ELF-1 (cell line): ENCODE results near the gene MOGAT3.
A peak's percentile ranks its signal among the peaks of the same experiment; 100 is the strongest.

Experiments used
- DNase-seq: peaks from one replicate; pipeline ENCODE4 v3.0.0-alpha.2; 2016; ENCODE audit warnings: low read depth, low spot score

Gene MOGAT3

DNA sequence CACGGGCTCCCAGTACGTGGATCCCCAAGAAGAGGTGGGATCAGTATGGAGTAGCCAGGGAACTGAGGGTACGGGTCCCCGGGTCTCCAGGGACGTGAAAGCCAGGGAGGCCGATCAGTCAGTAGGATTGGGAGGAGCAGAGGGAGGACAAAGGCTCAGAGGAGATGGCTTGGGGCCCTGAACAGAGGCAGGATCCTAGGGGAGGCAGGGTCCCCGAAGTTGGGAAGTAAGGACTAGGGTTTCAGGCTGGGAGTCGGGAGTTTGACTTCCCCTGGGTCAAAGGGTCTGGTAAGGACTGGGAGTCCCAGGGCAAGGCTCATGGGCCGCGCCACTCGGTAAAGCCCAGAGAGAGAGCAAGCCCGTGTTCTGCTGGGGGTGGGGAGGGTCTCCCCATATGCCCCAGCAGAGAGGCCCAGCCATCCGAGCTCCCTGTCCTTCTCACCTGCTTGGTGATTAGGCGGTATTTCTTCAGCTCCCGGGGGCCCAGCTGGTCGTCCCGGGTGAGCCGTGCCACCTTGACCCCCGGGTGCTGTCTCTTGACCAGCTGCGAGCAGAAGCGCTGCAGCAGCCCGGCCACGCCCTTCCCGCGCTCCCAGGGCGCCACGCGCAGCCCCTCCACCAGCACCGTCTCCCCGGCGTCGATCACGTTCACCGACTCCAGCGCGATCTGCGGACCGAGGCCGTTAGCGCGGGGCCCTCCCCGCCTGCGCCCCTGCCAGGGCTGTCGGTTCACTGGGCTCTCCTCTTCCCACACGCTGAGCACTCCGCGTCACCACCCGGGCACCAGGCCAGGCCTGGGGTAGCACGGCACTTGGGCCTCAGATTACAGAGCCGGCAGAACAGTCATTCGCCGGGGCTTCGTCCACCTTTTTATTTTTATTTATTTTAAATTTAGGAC lies 27.7 kb downstream of the MOGAT3 start:
- no peak for DNase-seq

- DNase-seq: peak; percentile 50
Observed at GRCh38 chr7:101172005-101172853, 28.6 kb downstream of the MOGAT3 start.

GRCh38 chr7:101171442-101171837 lies 29.4 kb downstream of the MOGAT3 start:
- no peak for DNase-seq

DNA sequence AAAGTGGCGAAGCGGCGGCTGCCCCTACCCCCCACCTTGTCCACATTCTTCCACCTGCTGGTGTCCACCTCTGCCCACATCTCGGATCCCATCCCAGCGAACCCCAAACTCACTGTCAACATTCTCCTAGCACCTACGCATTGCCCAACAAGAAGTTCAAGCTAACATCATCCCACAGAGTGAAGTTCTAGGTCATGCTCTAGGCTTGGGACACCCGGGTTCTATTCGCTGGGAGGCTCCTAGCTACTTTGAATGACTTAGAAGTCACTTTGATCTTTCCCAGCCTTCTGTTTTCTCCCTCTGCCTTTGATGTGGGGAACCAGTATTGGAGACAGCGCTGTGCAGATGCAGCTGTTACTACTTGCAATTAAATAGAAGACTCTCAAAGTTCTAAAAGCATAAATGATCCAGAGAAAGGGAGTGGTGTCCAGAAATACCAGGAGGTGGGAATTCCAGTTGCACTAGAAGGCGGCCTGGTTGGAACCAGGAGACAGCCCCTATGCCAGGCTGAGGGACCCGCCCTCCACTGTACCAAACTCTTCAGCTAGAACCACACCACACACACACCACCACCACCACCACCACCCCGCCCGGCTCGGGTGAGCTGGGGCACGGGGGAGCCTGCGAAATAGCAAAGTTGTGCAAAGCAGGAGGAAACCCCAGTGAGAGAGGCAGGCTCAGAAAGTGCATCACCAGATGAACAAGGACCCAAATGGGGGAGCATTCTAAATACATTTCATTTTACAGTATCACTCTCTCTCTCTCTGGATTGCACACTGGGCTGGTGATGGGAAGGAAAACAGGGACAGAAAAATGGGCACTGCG lies 30.0 kb downstream of the MOGAT3 start:
- no peak for DNase-seq

DNA sequence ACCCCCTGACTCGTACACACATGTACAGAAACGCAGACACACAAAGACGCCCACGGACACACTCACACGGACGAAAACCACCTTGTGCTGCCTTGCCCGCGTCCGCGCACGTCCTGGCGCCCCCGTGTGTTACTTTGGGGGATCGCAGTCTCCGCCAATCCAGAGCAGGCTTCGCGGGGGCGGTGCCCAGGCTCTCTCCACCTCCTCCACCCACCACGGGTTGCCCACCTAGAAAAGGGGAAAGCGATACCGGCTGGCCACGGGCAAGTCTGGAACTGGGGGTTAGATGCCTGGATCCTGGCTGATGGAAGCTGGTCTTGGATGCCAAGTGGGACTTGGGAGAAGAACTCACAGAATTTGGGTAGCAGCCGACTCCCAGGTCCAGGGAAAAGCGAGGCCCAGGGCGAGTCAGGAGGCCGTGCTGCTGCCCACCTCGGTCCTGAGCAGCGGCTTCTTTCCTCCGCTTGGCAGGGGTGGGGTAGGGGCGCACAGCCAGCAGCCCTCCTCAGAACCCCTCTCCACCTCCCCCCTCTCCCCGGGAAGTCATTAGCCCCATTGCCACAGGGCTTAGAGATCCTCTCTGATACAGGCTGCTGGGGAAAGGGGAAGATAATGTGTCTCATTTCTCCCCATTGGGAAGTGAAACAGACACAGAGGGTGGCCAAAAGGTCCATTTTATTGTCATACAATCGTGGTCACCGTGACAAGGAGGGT lies 30.8 kb downstream of the MOGAT3 start:
- peak; percentile 79 for DNase-seq

GRCh38 chr7:101169110-101169837 lies 31.6 kb downstream of the MOGAT3 start:
- no peak for DNase-seq

DNA sequence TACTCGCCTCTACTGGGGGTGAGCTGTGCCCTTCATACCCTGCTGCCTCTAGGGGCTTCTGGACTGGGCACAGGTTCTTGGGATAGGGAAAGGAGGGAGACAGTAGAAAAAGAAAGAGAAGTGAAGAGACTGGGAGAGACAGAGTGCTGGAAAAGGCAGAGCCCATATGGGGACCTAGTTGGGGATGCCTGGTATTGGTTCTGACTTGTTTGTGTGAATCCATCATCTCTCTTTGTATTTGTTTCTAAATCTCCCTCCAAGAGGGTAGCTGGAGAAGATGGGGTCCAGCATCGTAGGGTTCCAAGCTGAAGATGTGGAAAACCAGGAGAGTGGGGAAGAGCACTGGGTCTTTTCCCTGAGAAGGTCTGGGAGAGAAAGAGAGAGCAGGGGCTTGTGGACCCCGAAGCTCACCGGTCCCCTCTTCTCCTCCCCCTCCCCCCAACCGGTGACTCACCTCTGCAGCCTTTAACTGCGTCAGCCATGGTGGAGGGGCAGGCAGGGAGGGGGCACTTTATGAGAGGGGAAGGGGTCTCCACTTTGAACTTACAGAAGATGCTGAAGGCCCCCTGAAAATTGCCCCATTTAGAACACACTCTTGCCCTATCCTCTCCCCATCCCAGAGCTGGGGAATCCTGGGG lies 32.3 kb downstream of the MOGAT3 start:
- DNase-seq: no peak

- DNase-seq: no peak
Observed at GRCh38 chr7:101167645-101168411, 33.0 kb downstream of the MOGAT3 start.

- no peak for DNase-seq
Observed at GRCh38 chr7:101166909-101167644, 33.8 kb downstream of the MOGAT3 start.

GRCh38 chr7:101166648-101166908 lies 34.3 kb downstream of the MOGAT3 start:
- DNase-seq: no peak

DNA sequence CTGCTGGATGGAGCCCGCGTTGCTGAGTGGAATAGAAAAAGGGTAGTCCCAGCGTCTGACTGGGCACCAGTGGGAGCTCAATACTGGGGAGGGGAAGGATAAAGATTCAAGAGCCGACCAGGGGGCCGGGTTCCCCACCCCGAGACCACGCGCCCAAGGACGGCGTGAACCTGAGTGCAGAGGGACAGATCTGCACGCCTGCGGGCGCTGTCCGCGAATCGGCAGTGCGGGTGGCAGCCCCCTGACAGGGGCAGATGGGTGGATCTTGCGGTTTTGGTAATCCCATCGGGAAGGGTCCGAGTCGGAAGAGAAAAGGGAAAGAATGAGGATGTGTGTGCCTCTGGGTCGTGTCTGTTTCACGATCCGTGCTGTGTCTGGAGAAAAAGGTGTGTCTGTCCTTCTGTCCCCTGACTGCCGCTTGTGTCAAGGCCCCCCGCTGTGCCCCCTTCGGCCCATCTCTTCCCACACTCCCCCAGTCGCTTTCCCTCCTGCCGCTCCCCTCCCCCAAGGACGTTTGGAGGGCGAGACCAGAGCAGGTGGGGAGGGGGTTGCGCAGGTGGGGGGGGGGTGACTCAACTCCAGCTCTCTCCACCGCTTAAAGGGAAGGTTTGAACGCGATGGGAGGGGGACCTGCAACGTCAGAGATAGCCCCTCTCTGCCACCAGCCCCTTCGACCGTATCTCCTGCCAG lies 34.7 kb downstream of the MOGAT3 start:
- DNase-seq: no peak

DNA sequence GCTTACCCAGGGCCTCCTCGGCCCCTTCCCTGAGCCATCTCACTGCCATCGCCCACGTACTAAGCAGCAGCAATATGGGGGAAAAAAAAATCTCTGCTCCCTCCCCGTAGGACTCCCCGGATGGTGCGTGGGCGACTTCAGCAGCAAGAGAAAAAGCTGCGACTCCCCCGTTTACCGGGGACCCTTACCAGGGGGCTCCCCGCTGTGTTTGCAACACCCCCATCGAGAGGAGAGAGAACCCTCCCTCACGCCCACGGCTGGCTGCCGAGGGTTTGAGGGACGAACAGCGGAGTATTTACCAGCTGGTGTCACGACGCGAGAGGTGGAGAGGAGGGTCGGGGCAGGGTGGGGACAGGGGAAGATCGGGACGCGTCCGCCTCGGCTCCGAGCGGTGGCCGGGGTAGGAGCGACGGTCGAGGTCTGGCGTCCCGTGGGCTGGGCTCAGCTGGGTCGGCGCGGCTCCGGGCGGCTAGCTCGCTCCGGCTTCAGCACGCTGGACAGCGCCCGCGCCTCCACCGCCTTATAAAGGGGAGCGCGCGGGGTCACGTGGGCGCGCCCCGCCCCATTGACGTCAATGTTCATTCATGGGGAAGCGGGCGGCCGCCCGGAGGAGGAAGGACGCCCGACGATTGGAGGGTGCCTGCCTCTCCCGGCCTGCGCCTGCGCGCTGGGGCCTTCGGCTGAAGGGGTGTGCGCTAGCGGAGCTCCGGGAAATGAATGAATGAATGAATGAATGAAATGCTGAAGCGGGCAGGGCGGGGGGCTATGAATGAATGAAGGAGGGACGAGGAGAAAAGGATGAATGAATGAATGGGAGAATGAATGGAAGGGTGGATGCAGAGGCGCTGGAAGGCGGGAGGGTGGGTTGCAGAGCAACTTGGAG lies 35.5 kb downstream of the MOGAT3 start, which contains the start of gene VGF:
TSS of gene VGF (minus strand) at position 495 of the 883 bp plus-strand sequence. CDS start 726 bp downstream, outside the sequence.
- peak; percentile 99 for DNase-seq

DNA sequence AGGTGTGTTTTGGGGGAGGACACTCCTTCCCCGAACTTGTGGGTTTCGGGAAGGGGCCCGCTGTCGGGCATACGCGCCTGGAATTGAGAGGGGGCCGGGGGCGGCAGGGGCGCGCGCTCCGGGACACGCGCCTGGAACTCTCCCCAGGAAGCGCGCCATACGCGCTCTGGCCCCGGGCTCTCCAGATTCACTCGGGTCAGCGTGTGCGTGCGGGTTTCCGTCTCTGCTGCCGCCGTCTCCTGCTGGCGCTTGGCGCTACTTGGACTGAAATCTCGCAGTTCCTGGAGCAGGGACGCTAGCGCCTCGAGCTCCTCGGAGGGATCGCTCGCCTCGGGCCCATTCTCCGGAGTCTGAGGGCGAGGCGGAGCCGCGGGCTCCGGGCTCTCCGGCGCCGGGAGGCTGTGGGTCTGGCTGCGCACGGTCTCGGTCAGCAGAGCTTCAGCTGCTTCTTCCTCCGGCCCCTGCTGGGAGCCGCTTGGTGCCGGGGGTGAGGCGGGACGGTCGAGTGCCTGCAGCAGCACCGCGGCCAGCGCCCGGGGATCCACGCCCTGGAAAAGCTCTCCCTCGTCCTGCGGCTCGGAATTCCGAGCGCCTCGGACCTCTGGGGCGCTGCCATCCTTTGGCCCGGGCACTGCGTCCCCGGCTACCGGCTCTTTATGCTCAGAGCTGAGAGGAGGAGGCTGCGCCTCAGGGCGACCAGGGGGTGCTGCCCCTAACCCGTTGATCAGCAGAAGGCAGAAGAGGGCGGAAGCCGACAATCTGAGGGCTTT lies 36.6 kb downstream of the MOGAT3 start:
- DNase-seq: peak; percentile 85

- DNase-seq: peak; percentile 75
Observed at GRCh38 chr7:101163279-101164070, 37.4 kb downstream of the MOGAT3 start.

DNA sequence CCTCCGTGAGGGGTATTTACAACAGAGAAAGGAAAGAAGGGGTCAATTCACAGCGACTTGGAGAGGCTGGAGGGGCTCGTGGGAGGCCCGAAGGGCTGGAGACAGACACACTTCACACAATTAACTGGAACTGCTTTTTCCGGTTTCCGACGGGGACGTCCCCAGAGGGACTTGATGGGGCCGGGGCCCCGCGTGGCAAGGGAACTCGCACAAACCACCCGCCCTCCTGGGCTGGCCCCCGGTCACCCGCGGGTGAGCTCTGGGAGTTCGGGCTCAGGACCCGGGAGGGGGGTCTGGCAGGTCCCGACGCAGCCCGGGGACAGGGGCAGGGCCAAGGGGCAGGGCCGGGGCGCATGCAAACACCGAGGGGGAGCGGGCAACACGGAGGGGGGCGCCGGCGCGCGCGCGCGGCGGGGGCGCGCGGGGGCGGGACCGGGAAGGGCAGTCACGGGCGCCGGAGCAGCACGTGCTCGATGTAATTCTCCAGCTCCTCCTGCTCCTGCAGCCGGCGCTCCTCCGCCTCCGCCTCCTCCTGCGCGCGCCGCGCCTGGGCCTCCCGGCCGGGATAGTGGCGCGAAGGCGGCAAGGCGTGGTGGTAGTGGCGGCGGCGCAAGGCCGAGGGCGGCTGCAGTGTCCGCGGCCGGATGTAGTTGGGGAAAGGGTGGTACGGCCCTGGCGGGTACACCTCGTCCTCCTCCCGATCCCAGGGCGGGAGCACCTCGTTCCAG lies 38.1 kb downstream of the MOGAT3 start:
- DNase-seq: peak; percentile 76
